Measurements from ENCODE around the gene DBNL.

- TF ChIP-seq POLR2A (IDR thresholded peaks at IDR 0.05) (no peak), POLR2AphosphoS5 (IDR thresholded peaks at IDR 0.05) (no peak)
- TF ChIP-seq, protein P1, sequence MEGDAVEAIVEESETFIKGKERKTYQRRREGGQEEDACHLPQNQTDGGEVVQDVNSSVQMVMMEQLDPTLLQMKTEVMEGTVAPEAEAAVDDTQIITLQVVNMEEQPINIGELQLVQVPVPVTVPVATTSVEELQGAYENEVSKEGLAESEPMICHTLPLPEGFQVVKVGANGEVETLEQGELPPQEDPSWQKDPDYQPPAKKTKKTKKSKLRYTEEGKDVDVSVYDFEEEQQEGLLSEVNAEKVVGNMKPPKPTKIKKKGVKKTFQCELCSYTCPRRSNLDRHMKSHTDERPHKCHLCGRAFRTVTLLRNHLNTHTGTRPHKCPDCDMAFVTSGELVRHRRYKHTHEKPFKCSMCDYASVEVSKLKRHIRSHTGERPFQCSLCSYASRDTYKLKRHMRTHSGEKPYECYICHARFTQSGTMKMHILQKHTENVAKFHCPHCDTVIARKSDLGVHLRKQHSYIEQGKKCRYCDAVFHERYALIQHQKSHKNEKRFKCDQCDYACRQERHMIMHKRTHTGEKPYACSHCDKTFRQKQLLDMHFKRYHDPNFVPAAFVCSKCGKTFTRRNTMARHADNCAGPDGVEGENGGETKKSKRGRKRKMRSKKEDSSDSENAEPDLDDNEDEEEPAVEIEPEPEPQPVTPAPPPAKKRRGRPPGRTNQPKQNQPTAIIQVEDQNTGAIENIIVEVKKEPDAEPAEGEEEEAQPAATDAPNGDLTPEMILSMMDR (IDR thresholded peaks at IDR 0.05): no peak
Measured at GRCh38 chr7:44109991-44110390, 65.5 kb downstream of the DBNL start.

All from upper lobe of left lung (tissue), 4 donors.